Kidney glomerular epithelial cell (primary cell): Measurements from ENCODE around the gene DVL1.

Source experiments
- DNase-seq: peaks from one replicate; lab custom pipeline; 2025; lab: John Stamatoyannopoulos, UW

Gene DVL1

DNA sequence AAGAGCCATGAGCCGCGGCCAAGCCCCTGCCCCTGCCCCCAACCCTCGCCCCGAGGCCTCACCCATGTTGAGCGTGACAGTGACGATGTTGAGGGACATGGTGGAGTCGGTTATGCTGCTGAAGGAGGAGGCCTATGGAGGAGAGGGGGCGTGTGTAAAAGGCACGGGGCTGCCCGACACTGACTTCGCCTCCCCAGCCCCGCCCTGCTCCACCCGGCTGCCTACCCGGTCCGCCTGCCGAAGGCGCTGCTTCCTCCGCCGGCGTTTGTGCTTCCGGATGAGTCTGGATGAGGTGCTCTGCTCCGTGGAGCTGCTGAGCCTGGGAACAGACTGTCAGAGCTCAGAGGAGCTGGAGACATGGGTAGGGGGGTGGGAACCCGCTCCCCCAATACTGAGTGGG, 9.0 kb downstream of the DVL1 start:
- DNase-seq: no peak

DNA sequence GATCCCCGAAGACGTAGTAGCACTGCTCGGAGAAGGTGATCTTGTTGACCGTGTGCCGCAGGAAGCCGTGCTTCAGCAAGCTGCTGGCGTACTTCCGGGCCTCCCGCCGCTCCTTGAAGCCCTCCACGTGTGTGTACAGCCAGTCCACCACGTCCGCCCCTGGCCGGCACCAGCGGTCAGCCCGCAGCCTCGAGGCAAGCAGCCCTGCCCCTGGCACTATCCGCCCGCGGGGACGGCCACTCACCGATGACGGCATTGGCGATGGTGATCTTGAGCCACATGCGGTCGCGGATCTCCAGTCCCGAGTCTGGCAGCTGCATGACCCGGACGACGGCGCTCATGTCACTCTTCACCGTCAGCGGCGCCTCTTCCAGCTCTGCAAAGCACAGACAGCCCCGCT, 10.9 kb downstream of the DVL1 start:
- no peak for DNase-seq

DNA sequence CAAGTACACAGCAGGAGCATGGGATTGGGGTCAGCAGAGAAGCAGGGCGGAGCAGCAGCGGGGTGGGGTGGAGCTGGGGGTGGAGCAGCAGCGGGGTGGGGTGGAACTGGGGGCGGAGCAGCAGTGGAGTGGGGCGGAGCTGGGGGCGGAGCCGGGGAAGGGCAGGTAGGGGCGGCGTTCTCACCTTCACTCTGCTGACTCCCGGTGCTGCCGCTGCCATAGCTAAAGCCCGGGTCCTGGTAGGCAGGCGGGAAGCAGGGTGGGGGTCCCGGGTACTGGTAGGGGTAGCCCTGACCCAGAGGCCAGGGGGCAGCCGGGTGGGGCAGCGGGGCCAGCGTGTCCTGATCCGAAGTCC, 11.4 kb downstream of the DVL1 start:
- no peak for DNase-seq

DNA sequence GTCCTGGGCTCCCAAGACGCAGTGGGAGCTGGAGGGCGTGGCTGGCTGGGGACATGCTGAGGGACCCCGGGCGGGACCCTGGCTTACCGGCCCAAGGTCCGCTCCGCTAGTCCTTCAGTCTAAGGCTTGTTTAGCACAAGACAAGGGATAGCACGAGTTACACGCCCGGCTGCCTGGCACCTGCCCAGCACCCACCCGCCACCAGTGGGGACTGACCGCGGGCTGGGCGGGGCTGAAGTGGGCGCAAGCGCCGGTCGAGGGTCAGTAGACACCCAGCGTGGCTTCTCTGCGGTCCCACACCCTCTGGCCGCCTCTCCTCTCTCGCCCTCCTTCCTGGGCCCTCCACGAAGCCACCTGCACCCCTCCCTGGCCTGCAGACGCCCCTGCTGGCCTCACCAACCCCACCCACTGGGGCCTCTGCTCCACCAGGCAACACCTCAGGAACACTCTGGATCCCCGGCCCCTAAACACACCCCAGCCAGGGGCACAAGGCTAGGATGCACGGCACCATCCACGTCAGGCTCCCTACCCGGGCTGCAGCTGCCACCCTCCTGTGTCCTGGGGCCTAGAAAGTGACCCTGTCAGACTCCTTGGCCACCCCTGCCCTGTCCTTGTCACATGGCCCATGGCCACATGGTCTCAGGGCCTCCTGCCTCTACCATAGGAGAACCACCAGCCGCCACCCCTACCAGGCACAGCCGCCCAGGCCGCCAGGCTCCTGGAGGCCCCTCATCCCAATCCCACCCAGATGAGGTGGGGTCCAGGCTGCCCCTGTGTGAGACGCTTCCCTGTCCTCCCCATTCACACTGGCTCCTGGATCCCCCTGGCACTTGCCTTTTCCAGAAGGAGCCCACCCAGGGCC, 12.1 kb downstream of the DVL1 start:
- DNase-seq: no peak

DNA sequence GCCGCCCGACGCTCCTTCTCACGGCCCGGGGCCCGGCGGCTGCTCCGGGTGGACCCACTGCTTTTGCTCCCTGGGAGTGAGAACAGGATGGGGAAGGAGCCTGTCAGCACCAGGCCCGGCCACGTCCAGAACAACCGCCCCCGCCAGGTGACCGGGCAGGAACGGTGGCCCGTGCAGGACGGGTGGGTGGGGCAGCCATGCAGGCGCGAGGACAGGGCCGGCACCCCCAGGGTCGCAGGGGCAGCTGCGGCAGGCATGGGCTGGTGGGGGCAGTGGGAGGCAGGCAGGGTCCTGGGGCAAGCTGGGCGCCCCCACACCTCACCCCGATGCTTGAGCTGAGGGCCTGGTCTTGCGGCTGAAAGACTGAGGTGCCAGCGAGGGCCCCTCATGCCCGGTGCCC, 12.8 kb downstream of the DVL1 start:
- no peak for DNase-seq

DNA sequence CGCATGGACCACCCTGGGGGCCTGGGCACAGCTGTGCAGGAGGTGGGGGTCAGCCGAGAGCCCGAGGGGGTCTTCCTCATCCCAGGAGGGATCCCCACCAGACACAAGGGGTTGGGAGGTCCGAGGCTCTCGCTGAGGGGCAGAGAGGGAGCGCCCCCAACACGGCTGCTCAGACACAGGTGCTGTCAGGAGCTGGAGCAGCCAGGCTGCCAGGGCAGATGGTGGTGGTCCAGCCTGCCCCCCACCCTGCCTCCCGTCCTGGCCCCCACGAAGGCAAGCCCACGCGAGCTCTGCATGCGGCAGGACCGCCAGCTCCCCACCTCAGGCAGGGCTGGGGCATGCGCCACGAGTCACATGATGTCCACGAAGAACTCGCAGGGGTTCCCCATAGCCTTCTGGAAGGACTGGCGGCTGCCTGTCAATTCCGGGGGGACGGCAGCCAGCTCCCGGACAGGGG, 13.4 kb downstream of the DVL1 start:
- no peak for DNase-seq

DNA sequence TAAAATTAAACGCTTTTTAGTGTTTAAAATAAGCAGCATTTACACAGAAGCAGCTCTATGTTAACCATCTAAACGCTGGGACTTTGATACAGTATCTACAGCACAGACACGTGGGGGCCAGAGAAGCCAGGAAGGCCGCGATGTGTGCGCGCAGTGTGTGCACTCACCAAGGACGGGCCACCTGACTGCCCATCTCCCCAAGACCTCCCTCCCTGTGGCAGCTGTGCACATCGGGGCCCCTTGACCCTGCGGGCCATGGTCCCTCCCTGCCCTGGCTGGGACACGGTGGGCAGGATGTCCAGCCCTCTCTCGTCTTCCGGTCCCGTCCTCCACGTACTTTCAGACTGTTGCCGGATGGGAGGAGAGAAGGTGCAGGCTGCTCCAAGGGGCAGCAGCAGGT, 13.9 kb downstream of the DVL1 start:
- DNase-seq: no peak

DNA sequence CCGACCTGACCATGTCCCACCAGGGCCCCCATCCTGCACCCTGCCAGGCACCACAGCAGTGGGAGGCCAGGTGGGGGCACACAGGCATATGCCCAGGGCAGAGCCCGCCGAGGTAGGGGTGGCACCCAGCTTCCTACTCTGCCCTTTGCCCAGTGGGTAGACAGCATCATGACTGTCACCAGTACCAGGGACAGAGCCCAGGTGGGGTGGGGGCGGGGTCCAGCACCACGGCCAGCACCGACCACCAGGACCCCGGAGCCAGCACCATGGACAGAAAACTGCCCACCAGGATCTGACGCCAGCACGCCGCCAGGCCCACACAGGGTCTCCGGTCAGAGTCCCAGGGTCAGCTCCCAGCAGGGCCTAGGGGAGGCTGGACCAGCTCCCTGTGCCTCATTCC, 14.4 kb downstream of the DVL1 start:
- no peak for DNase-seq

DNA sequence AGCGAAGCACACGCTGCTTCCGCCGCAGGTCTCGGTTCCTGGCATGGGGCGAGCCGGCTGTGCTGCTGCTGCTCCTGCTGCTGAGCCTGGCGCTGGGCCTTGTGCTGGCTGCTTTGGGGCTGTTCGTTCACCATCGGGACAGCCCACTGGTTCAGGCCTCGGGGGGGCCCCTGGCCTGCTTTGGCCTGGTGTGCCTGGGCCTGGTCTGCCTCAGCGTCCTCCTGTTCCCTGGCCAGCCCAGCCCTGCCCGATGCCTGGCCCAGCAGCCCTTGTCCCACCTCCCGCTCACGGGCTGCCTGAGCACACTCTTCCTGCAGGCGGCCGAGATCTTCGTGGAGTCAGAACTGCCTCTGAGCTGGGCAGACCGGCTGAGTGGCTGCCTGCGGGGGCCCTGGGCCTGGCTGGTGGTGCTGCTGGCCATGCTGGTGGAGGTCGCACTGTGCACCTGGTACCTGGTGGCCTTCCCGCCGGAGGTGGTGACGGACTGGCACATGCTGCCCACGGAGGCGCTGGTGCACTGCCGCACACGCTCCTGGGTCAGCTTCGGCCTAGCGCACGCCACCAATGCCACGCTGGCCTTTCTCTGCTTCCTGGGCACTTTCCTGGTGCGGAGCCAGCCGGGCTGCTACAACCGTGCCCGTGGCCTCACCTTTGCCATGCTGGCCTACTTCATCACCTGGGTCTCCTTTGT, 15.5 kb downstream of the DVL1 start:
- no peak for DNase-seq

DNA sequence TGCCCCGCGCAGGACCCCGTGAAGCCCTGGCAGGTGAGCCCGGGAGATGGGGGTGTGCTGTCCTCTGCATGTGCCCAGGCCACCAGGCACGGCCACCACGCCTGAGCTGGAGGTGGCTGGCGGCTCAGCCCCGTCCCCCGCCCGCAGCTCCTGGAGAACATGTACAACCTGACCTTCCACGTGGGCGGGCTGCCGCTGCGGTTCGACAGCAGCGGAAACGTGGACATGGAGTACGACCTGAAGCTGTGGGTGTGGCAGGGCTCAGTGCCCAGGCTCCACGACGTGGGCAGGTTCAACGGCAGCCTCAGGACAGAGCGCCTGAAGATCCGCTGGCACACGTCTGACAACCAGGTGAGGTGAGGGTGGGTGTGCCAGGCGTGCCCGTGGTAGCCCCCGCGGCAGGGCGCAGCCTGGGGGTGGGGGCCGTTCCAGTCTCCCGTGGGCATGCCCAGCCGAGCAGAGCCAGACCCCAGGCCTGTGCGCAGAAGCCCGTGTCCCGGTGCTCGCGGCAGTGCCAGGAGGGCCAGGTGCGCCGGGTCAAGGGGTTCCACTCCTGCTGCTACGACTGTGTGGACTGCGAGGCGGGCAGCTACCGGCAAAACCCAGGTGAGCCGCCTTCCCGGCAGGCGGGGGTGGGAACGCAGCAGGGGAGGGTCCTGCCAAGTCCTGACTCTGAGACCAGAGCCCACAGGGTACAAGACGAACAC, 16.3 kb downstream of the DVL1 start:
- no peak for DNase-seq

DNA sequence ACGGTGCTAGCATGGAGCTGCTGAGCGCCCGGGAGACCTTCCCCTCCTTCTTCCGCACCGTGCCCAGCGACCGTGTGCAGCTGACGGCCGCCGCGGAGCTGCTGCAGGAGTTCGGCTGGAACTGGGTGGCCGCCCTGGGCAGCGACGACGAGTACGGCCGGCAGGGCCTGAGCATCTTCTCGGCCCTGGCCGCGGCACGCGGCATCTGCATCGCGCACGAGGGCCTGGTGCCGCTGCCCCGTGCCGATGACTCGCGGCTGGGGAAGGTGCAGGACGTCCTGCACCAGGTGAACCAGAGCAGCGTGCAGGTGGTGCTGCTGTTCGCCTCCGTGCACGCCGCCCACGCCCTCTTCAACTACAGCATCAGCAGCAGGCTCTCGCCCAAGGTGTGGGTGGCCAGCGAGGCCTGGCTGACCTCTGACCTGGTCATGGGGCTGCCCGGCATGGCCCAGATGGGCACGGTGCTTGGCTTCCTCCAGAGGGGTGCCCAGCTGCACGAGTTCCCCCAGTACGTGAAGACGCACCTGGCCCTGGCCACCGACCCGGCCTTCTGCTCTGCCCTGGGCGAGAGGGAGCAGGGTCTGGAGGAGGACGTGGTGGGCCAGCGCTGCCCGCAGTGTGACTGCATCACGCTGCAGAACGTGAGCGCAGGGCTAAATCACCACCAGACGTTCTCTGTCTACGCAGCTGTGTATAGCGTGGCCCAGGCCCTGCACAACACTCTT, 17.0 kb downstream of the DVL1 start:
- no peak for DNase-seq

DNA sequence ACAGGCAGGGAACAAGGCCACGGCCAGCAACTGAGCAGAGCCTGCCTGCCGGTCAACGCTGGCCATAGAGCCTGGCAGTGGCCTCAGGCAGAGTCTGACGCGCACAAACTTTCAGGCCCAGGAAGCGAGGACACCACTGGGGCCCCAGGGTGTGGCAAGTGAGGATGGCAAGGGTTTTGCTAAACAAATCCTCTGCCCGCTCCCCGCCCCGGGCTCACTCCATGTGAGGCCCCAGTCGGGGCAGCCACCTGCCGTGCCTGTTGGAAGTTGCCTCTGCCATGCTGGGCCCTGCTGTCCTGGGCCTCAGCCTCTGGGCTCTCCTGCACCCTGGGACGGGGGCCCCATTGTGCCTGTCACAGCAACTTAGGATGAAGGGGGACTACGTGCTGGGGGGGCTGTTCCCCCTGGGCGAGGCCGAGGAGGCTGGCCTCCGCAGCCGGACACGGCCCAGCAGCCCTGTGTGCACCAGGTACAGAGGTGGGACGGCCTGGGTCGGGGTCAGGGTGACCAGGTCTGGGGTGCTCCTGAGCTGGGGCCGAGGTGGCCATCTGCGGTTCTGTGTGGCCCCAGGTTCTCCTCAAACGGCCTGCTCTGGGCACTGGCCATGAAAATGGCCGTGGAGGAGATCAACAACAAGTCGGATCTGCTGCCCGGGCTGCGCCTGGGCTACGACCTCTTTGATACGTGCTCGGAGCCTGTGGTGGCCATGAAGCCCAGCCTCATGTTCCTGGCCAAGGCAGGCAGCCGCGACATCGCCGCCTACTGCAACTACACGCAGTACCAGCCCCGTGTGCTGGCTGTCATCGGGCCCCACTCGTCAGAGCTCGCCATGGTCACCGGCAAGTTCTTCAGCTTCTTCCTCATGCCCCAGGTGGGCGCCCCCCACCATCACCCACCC, 17.9 kb downstream of the DVL1 start, which contains the start of gene TAS1R3:
TAS1R3 (plus strand) TSS at position 213 of the 898 bp plus-strand sequence; CDS start at position 279, 66 bp downstream.
- no peak for DNase-seq

DNA sequence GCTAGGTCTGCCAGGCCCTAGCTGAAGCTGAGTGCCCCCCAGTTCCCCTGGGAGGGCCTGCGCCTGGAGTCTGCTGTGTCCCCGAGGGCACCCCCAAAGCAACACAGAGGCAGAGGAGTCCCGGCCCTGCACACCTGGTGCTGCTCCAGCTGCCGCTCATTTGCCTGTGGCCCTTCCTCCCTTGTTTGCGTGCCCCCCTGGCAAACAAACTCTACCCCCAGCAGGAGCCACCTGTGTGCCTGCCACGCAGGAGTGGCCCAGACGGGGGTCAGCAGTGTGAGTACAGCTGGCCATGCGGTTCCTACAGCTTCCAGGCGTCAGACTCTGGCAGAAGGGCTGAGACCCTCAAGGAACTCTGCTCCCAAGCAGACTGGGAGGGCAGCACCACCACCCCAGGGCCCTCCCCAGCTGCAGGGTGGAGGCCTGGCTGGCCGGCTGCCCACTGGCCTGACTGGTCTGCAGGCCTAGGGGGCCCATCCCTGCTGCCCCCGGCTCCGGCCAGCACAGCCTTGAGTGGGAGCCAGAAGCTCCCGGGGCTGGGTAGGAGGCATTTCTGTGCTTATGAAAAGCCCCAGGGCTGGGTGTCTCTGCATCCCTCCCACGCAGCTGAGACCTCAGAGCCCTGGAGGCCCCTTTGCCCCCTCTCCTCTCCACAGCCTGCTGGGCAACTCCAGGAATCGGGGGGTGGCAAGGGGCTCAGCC, 18.7 kb downstream of the DVL1 start:
- no peak for DNase-seq

DNA sequence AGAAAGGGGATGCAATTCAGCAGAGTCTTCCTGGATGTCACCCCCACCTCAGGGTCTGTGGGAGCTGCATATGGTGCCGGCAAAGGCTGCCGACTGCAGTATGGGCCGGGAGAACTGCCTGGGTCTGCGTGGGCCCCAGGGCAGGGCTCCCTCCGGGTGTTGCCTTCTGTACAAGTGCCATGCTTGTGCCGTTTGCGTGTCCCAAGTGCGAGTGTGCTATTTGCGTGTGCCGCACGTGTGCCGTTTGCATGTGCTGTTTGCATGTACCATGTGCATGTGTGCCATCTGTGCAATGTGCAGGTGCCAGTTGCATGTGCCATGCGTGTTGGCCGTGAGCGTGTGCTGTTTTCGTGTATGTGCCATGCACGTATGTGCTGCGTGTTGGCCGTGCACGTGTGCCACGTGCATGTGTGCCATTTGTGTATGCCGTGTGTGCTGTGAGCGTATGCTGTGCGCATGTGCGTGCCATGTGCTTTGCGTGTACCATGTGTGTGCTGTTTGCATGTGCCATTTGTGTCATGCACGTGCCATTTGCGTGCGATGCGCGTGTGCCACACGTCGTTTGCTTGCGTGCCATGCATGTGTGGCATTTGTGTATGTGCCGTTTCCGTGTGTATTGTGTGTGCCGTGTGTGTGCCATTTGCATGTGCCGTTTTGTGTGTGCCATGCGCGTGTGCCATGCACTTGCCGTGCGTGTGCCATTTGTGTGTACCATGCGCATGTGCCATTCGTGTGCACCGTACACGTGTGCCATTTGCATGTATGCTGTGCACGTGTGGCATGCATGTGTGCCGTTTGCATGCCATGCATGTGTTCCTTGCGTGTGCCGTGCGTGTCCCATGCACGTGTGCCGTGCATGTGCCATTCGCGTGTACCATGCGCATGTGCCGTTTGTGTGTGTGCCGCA, 19.7 kb downstream of the DVL1 start:
- no peak for DNase-seq

DNA sequence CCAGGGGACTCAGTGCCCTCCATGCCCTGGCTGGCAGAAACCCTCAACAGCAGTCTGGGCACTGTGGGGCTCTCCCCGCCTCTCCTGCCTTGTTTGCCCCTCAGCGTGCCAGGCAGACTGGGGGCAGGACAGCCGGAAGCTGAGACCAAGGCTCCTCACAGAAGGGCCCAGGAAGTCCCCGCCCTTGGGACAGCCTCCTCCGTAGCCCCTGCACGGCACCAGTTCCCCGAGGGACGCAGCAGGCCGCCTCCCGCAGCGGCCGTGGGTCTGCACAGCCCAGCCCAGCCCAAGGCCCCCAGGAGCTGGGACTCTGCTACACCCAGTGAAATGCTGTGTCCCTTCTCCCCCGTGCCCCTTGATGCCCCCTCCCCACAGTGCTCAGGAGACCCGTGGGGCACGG, 21.0 kb downstream of the DVL1 start:
- DNase-seq: no peak

DNA sequence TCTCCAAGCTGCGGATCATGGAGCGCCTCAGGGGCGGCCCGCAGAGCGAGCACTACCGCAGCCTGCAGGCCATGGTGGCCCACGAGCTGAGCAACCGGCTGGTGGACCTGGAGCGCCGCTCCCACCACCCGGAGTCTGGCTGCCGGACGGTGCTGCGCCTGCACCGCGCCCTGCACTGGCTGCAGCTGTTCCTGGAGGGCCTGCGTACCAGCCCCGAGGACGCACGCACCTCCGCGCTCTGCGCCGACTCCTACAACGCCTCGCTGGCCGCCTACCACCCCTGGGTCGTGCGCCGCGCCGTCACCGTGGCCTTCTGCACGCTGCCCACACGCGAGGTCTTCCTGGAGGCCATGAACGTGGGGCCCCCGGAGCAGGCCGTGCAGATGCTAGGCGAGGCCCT, 21.9 kb downstream of the DVL1 start:
- DNase-seq: no peak

DNA sequence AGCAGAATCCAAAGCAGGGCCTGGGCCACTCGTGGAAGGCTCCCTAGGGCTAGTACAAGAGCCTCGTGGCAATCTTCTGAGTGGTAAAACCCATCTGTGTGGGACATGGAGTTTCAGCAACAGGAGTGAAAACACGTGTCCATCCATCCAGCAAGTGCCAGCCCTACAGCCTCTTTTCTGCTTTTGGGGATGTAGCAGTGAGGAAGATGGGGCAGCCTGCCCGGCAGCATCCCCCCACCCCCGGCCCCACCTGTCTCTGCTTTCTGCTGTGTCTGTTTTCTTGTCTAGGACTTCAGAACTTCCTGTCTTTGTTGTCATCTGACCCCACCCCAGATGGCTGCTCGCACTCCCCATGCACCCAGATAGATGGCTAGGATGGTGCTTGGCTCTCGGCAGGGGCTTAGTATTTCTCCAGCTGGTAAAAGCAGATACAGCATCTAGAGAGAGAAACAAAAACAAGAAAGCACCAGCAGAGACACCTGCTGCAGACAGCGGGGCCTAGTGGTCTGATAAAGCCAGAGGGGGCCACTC, 23.1 kb downstream of the DVL1 start:
- no peak for DNase-seq

DNA sequence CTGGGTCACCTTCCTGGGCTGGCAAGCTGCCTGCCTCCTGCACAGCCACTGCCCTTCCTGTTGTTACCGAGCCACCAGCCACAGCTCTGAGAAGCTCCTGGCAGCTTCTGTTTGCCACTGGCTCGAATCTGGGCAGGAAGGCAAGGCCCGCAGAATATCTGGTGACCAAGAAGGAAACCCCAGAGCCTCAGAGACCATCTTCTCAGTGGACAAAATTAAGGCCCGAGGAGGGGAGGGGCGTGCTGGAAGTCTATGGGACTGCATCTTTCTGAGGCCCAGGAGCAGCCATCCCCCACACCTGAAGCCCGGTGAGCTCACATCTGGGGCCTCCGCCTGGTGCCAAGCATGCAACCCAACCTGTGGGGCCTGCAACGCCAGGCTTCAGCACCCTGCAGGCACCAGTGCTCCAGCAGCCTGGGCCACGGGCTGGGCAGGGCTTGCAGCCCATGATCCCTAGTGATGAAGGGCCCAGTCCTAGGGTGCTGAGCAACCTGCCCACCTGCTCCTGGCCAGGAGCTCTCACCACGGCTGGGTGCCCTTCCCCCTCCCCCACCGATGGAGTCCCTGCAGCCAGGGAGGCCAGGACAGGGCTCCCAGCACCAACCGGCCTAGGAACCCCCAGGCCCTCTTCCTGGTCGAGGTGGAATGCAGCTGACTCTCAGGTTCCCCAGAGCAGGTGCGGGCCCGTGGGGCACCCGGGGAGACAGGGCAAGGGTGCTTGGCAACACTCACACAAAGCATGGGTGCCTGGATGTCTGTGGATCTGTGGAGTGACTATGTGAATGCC, 23.7 kb downstream of the DVL1 start:
- no peak for DNase-seq
